Cardiac muscle cell (in vitro differentiated cells and primary cell): Measurements from ENCODE around the gene AXL. TPM values are rescaled to one million over a fixed set of nuclear protein-coding genes. Genes with fewer than 3 reads are reported as not detected.
A peak's percentile ranks its signal among the peaks of the same experiment; 100 is the strongest.

Source experiments
- DNase-seq, 2 donors: peaks; one replicate each; pipeline versions ENCODE4 v3.0.0 to v3.0.0-alpha.2; 2010 to 2017; ENCODE audit warnings: low read depth in 1 of 2, low spot score in 1 of 2
- H3K27ac ChIP-seq: fragments of 200-600 bp; sonication (generic); 2 replicates; pipeline ENCODE4 v1.5.1; 2016
- H3K27me3 ChIP-seq: fragments of 200-600 bp; sonication (generic); 2 replicates; pipeline ENCODE4 v1.6.0; 2016; ENCODE audit warnings: control low read depth
- H3K36me3 ChIP-seq: fragments of 200-600 bp; sonication (generic); 2 replicates; pipeline ENCODE4 v1.5.1; 2016; ENCODE audit warnings: control low read depth
- H3K4me1 ChIP-seq: fragments of 200-600 bp; sonication (generic); 2 replicates; pipeline ENCODE4 v1.8.1; 2017; ENCODE audit warnings: low read depth, mild to moderate bottlenecking, mixed run types
- H3K4me3 ChIP-seq: fragments of 200-600 bp; sonication (generic); 2 replicates; pipeline ENCODE4 v1.5.1; 2016; ENCODE audit warnings: mild to moderate bottlenecking
- H3K9me3 ChIP-seq: fragments of 200-600 bp; sonication (generic); 2 replicates; pipeline ENCODE4 v1.5.1; 2017; ENCODE audit warnings: low read depth, mild to moderate bottlenecking, control low read depth
- polyA plus RNA-seq: library from polyadenylated mRNA; unstranded; fragments of >200 nt; fragmentation: Nextera tagmentation; extraction: Ambion mirVana; gene quantifications from 2 replicates; pipeline ENCODE4 v1.2.1, GENCODE V29; 2016
- total RNA-seq: library from RNA; depleted of rRNA; stranded (reverse); fragments of >200 nt; gene quantifications from 2 replicates; pipeline ENCODE4 v1.2.3, GENCODE V29; 2016
- TF ChIP-seq, protein P1 (sequence below): IDR thresholded peaks from 2 replicates; pipeline ENCODE4 v1.5.1; 2012; ENCODE audit warnings: low read depth, mild to moderate bottlenecking, low read length

AXL gene
- total and polyA plus RNA-seq, 2 experiments from 2014 or later, result 16.6 to 62.7 TPM

DNA sequence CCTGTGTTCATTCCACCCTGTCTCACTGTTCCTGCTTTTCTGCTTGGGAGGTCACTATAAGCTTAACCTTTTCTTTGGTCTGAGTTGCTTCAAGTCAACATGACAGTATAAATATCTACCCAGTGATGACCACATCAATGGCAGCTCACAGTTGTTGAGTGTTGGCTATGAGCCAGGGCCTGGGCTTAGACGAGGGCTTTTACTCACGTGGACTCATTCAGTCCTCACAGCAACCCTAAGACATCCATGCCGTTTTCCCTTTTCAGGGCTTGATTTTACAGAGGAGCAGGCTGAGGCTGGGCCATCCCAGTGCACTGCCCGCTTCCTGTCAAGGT lies 80.7 kb downstream of the AXL start:
- TF ChIP-seq, protein P1, sequence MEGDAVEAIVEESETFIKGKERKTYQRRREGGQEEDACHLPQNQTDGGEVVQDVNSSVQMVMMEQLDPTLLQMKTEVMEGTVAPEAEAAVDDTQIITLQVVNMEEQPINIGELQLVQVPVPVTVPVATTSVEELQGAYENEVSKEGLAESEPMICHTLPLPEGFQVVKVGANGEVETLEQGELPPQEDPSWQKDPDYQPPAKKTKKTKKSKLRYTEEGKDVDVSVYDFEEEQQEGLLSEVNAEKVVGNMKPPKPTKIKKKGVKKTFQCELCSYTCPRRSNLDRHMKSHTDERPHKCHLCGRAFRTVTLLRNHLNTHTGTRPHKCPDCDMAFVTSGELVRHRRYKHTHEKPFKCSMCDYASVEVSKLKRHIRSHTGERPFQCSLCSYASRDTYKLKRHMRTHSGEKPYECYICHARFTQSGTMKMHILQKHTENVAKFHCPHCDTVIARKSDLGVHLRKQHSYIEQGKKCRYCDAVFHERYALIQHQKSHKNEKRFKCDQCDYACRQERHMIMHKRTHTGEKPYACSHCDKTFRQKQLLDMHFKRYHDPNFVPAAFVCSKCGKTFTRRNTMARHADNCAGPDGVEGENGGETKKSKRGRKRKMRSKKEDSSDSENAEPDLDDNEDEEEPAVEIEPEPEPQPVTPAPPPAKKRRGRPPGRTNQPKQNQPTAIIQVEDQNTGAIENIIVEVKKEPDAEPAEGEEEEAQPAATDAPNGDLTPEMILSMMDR, result no peak
- Histone ChIP-seq H3K27ac (peak overlapping the region; percentile 93), H3K36me3 (peaks cover 46% of the 10 kb centered on the region), H3K4me1 (peaks cover 57% of the 10 kb centered on the region), H3K9me3 (no peaks in the 10 kb centered on the region), H3K27me3 (no peaks in the 10 kb centered on the region), H3K4me3 (no peak overlapping the region)
- peak; percentile 78 to 90 for DNase-seq

DNA sequence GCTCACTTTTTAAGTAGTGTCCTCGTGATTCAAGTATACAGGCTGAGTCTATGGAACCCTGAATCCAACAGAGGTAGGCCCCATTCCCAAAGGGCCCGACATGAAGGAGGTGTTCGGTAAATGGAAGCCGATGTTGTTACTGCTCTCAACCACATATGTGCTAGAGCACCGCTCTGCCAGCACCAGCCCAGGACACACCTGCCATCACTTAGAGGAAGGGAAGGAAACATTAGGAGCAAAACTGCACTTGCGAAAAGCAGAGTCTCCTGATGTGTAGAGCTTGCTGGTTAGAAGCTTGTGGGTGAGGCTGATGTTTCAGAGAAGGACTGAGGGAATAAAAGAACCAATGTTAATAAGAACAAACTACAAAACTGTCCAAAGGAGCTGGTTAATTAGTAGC lies 81.5 kb downstream of the AXL start:
- H3K4me1 ChIP-seq, result peaks cover 48% of the 10 kb centered on the region
- peaks cover 49% of the 10 kb centered on the region for H3K36me3 ChIP-seq
- no peaks in the 10 kb centered on the region for H3K9me3 ChIP-seq
- H3K4me3 ChIP-seq, result no peak overlapping the region
- no peaks in the 10 kb centered on the region for H3K27me3 ChIP-seq
- TF ChIP-seq, protein P1, result no peak
- H3K27ac ChIP-seq, result peak overlapping the region; percentile 93
- no peak for DNase-seq

DNA sequence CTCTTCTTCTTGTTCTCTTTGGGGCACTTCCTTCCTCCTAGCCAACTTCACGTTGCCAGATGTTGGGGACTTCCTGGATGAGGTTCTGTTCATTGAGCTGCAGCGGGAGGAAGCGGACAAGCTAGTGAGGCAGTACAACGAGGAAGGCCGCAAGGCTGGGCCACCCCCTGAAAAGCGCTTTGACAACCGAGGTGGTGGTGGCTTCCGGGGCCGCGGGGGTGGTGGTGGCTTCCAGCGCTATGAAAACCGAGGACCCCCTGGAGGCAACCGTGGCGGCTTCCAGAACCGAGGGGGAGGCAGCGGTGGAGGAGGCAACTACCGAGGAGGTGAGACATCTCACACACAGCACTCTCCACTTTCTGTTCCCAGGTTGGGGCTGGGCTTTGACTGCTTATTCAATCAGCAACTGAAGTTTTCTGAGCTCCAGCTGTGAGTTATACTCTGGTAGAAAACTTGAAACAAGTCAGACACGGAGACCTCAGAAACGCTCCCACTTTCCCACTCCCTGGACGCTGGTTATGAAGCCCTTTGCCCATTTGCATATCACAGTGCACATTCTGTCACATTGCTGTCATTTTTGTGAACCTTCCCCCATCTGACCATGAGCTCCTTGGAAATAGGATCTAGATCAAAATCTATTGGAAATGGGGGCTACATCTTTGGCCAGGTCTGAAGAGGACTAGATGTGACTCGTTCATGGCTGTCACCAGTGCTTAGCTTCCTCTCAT lies 83.8 kb downstream of the AXL start:
- TF ChIP-seq, protein P1, result no peak
- Histone ChIP-seq H3K4me3 (no peak overlapping the region), H3K9me3 (no peaks in the 10 kb centered on the region), H3K4me1 (peaks cover 33% of the 10 kb centered on the region), H3K27ac (no peak overlapping the region), H3K27me3 (no peaks in the 10 kb centered on the region), H3K36me3 (peaks cover 58% of the 10 kb centered on the region)
- DNase-seq, result no peak

DNA sequence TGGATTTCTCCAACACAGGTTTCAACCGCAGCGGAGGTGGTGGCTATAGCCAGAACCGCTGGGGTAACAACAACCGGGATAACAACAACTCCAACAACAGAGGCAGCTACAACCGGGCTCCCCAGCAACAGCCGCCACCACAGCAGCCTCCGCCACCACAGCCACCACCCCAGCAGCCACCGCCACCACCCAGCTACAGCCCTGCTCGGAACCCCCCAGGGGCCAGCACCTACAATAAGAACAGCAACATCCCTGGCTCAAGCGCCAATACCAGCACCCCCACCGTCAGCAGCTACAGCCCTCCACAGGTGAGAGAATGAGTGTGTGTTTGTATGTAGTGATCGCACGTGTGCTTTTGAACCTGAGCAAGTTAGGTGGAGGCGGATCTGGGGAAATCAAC lies 84.9 kb downstream of the AXL start:
- TF ChIP-seq, protein P1, result no peak
- peaks cover 58% of the 10 kb centered on the region for H3K36me3 ChIP-seq
- DNase-seq, result no peak
- H3K4me3 ChIP-seq, result no peak overlapping the region
- H3K27me3 ChIP-seq, result no peaks in the 10 kb centered on the region
- H3K27ac ChIP-seq, result peak overlapping the region; percentile 76
- H3K4me1 ChIP-seq, result peaks cover 21% of the 10 kb centered on the region
- no peaks in the 10 kb centered on the region for H3K9me3 ChIP-seq

DNA sequence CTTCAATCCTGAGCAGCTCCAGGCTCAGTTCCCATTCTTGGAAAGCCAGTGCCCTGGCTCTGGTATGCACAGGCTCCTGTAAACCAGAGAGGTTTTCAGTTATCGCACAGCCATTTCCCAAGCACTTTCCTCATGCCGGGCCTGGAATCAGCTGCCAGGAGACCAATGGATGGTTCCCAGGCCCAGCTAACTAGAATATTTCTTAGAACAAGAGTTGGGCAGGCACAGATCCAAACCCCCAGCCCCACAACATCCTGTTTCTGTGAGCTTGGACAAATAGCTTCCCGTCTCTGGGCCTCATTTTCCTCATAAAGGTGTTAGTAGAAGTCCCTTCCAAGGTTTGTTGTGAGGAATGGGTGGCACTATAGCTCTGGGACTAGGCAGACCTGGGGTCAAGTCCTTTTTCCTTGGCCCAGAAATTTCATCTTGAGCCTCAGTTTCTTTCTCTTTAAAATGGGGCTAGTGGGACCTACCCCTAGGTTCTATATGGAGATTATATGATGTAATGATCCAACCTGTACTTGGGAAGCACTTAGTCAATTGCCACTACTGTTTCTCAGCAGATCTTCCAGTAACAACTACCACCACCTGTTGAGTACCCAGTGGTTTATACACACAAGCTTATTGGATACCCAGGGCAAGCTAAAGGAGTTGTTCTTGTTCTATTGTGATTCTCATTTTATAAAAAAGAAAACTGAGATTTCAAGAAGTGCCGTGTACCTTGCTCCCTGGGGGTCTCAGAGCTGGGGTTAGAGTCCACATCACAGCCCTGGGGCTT lies 85.9 kb downstream of the AXL start:
- Histone ChIP-seq H3K27ac (peak overlapping the region; percentile 76), H3K9me3 (no peaks in the 10 kb centered on the region), H3K4me1 (peaks cover 17% of the 10 kb centered on the region), H3K27me3 (no peaks in the 10 kb centered on the region), H3K36me3 (peaks cover 58% of the 10 kb centered on the region), H3K4me3 (no peak overlapping the region)
- DNase-seq, result no peak
- TF ChIP-seq, protein P1, result no peak
